GM18507 (cell line): Measurements from ENCODE around the gene TOB1.
"Not testable (repeated sequence)": the region's sequence is repeated elsewhere in the genome, so short reads cannot be mapped to it uniquely, and the experiment has no call there.

Source experiments
- DNase-seq: peaks from one replicate; pipeline ENCODE4 v3.0.0; 2011; ENCODE audit warnings: low read depth; ENCODE audit not compliant: insufficient read length; ENCODE audit errors: extremely low spot score
- FAIRE-seq: peaks from 2 replicates; lab custom pipeline; 2011; peaks lifted over from hg19 to GRCh38; lab: Jason Lieb, UNC

TOB1 gene

DNA sequence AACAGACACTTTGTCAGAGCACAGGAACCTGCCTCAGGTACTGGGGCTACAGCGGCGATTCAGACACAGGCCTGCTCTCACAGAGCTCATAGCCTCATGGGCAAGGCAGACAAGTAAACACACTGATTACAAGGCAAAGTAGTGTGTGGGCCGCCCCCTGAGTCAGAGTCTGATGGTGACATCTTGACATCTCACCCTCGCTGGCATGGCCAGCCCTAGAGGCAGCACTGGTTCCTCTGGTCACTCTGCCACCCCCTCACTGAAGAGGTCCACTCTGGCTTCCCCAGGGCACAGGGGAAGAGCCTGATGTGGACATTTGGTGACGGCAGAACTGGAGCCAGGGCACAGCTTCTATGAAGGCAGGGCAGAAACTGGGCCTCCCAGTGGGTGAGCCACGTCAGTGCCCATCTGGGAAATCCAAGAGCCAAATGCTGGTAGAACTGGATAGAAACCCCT lies 32.9 kb upstream of the TOB1 start:
- FAIRE-seq (no peak), DNase-seq (no peak)

DNA sequence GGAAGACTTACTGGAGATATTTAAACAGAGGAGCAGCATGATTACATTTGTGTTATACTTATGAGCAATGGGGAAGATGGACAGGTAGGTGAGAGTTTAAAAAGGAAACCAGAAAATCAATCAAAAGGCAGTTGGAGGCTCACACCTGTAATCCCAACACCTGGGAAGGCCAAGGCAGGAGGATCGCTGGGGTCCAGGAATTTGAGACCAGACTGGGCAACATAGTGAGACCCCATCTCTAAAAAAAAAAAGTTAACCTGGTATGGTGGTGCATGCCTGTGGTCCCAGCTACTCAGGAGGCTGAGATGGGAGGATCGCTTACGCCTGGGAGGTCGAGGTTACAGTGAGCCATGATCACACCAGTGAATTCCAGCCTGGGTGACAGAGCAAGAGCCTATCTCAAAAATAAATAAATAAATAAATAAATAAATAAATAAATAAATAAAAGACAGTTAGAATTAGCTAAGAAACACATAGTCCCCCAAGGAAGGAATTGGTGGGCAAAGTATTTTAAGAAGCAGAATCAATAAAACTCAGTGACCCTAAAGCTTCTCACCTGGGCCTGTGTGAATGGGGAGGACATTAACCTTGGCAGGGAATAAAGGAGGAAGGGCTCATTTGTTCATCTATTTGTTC lies 32.3 kb upstream of the TOB1 start:
- DNase-seq (no peak), FAIRE-seq (no peak)

DNA sequence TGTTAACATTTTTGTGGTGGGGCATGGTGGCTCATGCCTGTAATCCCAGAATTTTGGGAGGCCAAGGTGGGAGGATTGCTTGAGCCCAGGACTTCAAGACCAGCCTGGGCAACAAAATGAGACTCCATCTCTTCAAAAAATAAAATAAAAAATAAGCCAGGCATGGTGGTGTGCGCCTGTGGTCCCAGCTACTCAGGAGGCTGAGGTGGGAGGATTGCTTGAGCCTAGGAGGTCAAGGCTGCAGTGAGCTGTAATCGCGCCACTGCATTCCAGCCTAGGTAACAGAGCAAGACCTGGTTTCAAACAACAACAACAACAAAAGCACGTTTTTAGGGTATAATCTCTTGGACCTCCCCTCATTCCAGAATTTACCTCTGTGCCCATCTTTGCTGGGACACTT lies 28.4 kb upstream of the TOB1 start:
- not testable (repeated sequence) for FAIRE-seq, DNase-seq

DNA sequence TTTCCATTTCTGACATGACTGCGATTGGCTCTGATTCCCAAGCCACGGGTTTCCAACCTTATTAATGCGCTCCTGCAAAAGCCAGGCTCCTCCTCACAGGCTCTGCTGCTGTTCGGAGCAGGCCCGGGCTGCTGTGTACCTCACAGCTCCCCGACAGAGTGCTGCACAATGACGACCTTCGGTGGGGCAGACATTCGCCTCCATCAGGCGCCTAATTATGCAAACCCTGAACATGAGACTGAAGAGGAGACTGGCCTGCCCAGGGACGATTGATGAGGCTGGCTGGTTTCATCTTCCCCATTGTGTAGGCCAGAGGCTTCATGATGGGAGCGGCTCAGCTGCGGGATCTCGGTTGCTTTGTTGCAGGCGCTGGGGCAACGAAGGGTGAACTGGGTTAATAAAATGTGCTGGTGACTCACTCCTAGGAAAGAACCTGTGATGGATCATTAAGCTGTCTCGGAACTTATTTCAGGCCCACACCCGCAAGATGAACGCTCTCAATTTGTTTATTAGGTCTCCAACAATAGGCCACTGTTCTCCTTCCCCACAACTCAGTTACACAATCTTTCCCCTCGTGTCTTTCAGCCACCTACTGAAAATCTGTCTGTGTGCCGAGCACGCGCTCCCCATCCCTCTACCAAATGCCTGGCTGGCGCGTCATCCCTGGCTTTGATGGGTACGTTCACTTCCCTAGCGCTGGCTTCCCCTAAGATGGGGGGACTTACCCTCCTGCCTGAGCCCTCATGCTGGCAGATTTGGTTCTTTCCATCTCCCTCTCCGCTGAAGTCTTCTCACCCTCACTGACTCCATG lies 27.2 kb upstream of the TOB1 start:
- FAIRE-seq = no peak

DNA sequence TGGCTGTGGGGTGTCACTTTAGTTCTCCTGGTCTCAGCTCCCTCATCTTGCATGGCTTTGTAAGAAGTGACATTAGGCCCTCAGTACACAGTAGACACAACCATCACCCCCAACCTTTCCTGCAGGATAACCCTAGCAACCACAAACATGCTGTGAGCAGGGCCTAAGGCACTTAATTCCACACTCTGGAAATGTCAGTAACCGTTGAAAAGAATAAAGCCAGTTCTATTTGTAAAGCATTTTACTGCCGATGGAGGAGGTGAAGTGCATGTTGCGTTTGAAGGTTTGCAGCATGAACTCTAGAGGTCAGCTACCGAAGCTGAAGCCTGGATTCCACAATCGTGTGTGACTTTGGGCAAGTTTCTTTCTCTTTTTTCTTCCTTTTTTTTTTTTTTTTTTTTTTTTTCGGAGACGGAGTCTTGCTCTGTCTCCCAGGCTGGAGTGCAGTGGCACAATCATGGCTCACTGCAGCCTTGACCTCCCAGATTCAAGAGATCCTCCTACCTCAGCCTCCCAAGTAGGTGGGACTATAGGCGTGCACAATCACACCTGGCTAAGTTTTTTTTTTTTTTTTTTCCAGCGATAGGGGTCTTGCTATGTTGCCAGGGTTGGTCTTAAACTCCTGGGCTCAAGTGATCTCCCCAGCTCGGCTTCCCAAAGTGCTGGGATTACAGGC lies 26.1 kb upstream of the TOB1 start:
- FAIRE-seq = no peak
- no peak for DNase-seq

More for the DNA sequence above, 27.2 kb upstream of the TOB1 start:
- DNase-seq = no peak

DNA sequence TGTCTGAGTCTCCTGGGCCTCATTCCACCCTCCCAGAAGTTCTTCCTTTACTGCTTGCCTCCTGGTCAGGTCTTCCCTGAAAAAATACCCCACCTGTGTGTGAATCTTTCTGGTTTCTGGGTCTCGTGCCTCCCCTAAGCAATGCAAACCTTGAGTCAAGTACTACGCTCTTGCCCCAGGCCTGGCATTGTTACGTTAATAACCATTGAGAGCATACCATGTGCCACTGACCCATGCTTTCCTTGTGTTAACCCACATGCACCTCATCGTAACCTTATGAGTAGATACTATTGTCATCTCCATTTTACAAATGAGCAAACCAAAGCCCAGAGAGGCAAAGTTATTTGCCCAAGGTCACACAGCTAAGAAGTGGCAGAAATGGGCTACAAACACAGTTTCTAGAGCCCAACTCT lies 25.4 kb upstream of the TOB1 start:
- FAIRE-seq (no peak), DNase-seq (no peak)

DNA sequence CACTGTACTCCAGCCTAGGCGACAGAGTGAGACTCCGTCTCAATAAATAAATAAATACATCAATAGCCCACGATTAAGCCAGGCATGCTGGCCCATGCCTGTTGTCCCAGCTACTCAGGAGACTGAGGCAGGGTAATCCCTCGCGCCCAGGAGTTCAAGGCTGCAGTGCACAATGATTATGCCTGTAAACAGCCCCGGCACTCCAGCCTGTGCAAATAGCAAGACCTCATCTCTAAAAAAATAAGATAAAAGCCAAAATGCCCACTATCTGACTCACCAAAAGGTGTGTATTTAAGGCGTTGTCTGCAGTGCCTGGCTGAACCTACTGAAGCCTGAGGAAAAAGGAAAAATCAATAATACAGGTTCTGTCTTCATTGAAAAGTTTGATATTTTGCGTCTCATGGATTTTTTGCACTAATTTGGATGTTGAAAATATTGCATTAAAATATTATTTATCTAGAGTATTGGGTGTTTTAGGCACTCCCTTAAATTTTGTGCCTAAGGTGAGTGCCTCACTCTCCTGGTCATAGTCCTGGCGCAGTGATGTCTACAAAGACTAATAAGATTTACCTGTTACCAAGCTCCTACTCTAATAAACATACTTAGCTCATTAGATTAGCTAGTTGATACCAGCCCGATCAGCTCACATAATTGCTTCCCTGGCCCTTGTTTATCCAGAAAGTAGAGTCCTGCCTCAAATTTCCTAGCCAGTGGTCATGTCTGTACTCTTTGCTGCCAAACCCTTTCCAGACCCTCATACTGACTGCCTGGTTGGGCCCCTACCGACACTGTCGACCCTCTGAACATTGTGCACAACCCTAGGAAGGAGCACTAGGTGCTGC lies 24.7 kb upstream of the TOB1 start:
- FAIRE-seq (no peak), DNase-seq (no peak)

DNA sequence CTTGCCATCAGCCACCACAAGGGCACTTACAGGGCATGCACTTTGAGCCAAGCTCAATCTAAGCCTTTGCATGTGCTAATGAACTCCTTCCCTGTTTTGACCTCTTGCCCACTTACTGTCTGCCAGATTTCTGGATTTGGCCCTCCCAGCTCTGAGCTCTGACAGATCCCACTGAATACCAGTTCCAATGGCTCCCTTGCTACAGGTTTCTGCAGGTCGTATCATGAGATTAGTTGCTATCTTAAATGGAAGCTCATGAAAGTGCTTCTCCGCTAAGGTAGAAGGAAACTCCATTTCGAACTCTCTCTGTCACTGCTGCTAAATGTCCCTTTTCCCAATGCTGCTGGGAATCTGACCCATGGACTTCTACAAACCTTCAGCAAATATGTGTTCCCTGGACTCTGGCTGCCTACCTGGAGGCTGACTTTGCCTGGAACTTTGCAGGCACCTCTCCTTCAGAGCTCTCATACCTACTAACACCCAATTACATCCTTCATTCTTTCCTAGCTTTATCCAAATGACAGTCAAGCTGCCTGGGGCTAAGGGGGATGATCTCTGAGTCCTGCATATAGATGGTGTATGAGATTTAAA lies 23.5 kb upstream of the TOB1 start:
- DNase-seq = no peak
- FAIRE-seq = no peak

DNA sequence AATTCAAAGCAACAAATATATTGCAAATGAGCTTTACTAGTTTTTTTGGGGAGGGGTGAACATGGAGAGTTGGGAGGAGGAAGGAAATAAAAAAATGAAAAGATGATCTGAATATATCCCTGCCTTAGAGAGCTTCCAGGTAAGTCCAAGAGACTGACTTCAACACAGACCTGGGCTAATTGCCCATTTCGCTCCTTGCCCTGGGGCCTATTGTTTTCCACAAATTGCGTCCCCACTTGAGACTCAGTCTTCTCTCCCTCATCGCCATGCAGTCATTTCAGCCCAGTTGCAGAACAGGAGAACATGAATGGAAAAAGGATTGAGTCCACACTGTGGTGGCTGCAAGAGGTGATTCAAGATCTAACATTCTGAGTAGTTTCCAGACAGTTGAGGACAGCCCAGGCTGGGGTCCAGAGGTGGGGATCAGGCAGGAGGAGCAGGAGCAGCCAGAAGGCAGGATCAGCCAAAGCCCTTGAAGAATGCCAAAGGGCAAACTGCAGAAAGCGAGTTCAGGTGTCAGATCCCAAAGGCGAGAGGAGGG lies 21.6 kb upstream of the TOB1 start:
- no peak for FAIRE-seq
- DNase-seq = no peak

DNA sequence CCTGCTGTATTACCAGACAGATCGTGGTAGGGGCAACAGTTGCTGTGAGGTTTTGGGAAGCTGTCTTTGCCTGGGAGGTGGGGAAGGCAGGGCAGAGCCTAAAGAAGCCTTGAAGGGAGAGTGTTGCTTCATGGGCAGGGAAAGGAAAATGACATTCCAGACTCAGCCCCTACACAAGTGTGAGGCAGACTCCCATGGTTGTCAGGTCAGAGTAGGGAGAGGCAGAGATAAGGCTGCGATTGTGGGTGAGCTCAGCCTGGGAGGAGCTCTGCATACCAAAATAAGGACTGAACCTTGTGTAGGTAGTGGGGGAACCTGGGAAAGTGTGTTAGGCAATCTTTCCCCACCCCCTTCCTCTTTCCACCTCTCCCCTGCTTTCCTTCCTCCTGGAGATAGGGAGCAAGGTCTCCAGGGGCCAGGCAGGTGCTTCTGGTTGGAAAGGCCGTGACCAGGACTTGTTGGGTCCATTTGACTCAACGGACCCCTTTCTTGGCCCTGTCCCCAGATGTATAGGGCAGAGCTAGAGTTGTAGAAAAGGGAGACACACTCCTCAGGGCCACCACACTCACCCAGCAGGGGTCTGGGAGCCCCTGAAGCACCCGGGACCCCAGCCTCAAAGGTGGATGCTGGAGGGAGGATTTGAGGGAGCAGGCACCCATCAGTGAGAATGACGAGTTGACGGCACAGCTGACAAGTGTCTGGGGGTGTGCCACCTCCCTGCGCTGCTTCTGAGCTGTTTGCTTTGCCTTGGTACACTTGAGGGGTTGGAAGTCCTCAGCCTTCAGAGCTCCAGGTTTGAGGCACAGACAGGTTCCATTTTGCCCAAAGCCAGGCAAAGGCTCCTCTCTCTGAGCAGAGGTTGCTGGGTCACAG lies 18.5 kb upstream of the TOB1 start:
- FAIRE-seq (no peak), DNase-seq (no peak)

DNA sequence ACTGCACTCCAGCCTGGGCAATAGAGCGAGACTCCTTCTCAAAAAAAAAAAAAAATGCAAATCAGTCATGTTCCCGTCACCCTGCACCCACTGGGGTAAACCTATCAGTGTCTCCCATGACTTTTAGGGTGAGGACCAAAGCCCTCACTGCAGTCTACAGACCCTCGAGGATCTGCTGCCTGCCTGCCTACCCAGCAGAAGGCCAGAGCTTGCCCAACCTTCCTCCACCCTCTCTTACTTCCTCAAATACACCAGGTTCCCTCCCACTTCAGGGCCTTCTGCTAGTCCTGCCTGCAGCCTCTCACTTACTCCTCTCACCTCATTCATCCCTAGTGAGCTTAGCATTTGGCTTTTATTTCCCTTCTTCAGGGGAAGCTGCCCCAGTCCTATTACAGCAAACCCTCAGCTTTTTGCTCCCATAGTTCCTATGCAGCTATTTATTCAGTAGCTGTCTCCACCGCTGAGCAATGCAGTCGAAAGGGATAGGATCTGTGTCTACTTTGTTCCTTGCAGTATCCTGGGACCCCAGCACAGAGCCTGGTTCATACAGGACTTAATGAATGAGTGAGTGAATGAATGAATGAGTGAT lies 17.8 kb upstream of the TOB1 start:
- no peak for FAIRE-seq
- DNase-seq = no peak

DNA sequence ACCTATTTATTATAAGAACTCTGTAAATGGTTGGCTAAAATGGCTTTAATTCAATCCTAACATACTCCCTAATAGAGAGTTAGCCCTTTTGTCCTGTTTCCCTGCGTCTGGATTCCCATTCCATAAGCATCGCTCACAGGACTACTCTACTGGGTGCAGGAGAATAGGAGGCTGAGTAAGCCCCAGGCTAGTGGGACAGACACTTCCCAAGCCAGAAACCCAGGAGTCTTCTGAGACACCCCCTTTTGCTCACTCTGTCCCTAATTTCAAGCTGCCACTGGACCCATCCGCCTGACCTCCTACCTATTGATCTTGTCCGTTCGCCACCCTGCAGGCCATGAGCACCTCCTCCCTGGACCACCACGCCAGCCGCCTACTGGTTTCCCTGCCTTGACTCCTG lies 16.7 kb upstream of the TOB1 start:
- no peak for DNase-seq
- no peak for FAIRE-seq

DNA sequence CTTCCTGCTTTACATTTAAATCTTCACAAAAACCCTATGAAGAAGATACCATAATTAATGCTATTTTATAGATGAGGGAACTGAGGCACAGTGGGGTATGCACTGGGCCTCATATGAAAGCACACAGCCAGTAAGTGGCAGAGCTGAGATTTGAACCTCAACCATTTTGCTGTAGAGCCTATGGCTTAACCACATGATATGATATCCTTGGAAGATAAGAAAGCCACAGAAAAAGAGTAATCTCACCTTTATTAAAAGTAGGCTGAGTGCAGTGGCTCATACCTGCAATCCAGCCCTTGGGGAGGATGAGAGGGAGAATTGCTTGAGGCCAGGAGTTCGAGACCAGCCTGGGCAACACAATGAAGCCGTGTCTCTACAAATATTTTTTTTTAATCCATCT lies 15.0 kb upstream of the TOB1 start:
- DNase-seq = no peak
- FAIRE-seq = no peak

DNA sequence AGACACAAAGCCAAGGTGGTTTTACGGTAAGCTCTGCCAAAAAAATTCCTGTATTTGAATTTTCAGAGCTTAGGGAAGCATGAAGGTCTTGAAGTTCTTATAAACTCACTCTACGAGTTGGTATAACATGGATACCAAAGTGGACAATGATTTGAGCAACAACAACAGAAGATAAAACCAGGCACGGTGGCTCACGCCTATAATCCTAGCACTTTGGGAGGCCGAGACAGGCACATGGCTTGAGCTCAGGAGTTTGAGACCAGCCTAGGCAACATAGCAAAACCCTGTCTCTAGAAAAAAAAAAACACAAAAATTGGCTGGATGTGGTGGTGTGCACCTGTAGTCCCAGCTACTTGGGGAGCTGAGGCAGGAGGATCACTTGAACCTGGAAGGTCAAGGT lies 12.9 kb upstream of the TOB1 start:
- FAIRE-seq = no peak
- no peak for DNase-seq

DNA sequence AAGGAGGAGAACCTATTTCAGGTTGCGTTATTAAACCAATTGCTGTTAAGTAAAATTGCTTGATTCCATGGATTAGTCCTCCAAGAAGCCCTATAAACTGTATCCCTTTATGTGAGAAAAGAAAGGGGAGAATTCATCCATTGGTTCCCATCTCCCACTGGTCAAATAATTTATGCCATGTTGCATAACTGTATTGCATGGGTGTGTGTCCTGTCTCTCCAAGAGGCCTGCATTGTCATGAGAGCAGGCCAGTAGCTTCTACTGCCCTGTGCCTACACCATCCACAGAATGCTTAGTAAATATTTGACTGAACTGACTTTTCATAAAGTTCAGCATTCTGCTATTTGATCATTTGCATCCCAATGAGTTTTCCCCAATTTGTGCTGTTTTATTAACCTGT lies 11.7 kb upstream of the TOB1 start:
- FAIRE-seq (no peak), DNase-seq (no peak)

DNA sequence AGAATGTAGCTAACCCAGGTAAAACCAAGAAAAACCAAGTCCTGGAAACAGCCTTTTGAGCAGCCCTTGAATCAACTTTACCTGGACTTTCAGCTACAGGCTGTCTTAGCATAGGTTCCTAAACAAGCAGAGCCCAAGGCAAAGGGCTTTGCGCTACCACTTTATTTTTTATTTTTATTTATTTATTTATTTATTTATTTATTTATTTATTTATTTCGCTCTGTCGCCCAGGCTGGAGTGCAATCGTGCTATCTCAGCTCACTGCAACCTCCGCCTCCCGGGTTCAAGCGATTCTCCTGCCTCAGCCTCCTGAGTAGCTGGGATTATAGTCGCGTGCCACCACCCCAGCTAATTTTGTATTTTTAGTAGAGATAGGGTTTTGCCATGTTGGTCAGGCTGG lies 10.9 kb upstream of the TOB1 start:
- not testable (repeated sequence) for FAIRE-seq, DNase-seq

DNA sequence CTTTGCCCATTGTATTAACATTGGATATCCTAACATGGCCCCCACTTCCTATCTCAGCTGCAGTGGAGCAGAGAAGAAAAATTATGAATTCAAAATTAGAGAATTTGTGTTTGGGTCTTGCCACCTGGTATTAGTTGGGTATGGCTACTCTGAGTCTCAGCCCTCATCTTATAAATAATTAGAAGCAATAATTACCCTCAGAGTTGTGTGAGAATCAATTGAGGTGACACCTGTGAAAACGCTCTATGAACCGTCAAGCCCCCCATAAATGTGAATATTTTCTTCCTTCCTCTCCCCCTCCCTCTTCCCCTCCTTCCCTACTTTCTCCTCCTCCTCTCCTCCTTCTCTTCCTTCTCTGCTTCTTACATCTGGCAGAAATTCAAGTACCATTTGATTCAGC lies 8.9 kb upstream of the TOB1 start:
- FAIRE-seq (no peak), DNase-seq (no peak)
